ENCODE results near the gene ABR.
A peak's percentile ranks its signal among the peaks of the same experiment; 100 is the strongest.

Gene ABR

GRCh38 chr17:1179818-1180742, at the start of gene ABR:
TSS of gene ABR (minus strand) at chr17:1179981. CDS start at chr17:1179727, 254 bp downstream.
- Histone ChIP-seq H2AFZ (ENCODE audit: low read depth, low read length) (peak within 1 kb of the TSS; percentile 81), H3K9me3 (ENCODE audit: low read length) (no peaks in the 10 kb centered on the region), H3K27me3 (ENCODE audit: insufficient read depth, low read length) (peaks cover 13% of the 10 kb centered on the region), H3K4me1 (ENCODE audit: insufficient read depth, low read length) (peaks cover 21% of the 10 kb centered on the region), H3K4me3 (ENCODE audit: low read length) (peak within 1 kb of the TSS; percentile 84), H3K36me3 (ENCODE audit: insufficient read depth, low read length) (no peaks in the 10 kb centered on the region)

- peak overlapping the region; percentile 98 for H2AFZ ChIP-seq (ENCODE audit: low read depth, low read length)
- H3K9me3 ChIP-seq (ENCODE audit: low read length), result peaks cover 6% of the 10 kb centered on the region
- H3K27me3 ChIP-seq (ENCODE audit: insufficient read depth, low read length), result peaks cover 56% of the 10 kb centered on the region
- H3K4me3 ChIP-seq (ENCODE audit: low read length), result peak overlapping the region; percentile 29
- H3K36me3 ChIP-seq (ENCODE audit: insufficient read depth, low read length), result no peaks in the 10 kb centered on the region
- peaks cover 3% of the 10 kb centered on the region for H3K4me1 ChIP-seq (ENCODE audit: insufficient read depth, low read length)
These were observed 49.6 kb upstream of the ABR start for GRCh38 chr17:1229349-1229899.

GRCh38 chr17:1228781-1229348, 49.1 kb upstream of the ABR start:
- no peak overlapping the region for H3K4me3 ChIP-seq (ENCODE audit: low read length)
- H3K4me1 ChIP-seq (ENCODE audit: insufficient read depth, low read length), result peaks cover 3% of the 10 kb centered on the region
- H3K36me3 ChIP-seq (ENCODE audit: insufficient read depth, low read length), result no peaks in the 10 kb centered on the region

GRCh38 chr17:1227917-1228780, 48.4 kb upstream of the ABR start:
- H3K27me3 ChIP-seq (ENCODE audit: insufficient read depth, low read length), result peaks cover 60% of the 10 kb centered on the region

More at GRCh38 chr17:1228781-1229348, 49.1 kb upstream of the ABR start:
- Histone ChIP-seq H3K9me3 (ENCODE audit: low read length) (peaks cover 6% of the 10 kb centered on the region), H2AFZ (ENCODE audit: low read depth, low read length) (peak overlapping the region; percentile 98), H3K27me3 (ENCODE audit: insufficient read depth, low read length) (peaks cover 56% of the 10 kb centered on the region)

GRCh38 chr17:1227365-1227764, 47.6 kb upstream of the ABR start:
- no peak overlapping the region for H2AFZ ChIP-seq (ENCODE audit: low read depth, low read length)
- no peak overlapping the region for H3K4me3 ChIP-seq (ENCODE audit: low read length)
- peaks cover 6% of the 10 kb centered on the region for H3K9me3 ChIP-seq (ENCODE audit: low read length)
- H3K36me3 ChIP-seq (ENCODE audit: insufficient read depth, low read length), result no peaks in the 10 kb centered on the region
- H3K27me3 ChIP-seq (ENCODE audit: insufficient read depth, low read length), result peaks cover 55% of the 10 kb centered on the region
- peaks cover 3% of the 10 kb centered on the region for H3K4me1 ChIP-seq (ENCODE audit: insufficient read depth, low read length)

More at GRCh38 chr17:1227917-1228780, 48.4 kb upstream of the ABR start:
- Histone ChIP-seq H2AFZ (ENCODE audit: low read depth, low read length) (no peak overlapping the region), H3K4me3 (ENCODE audit: low read length) (no peak overlapping the region), H3K9me3 (ENCODE audit: low read length) (peaks cover 6% of the 10 kb centered on the region), H3K36me3 (ENCODE audit: insufficient read depth, low read length) (no peaks in the 10 kb centered on the region), H3K4me1 (ENCODE audit: insufficient read depth, low read length) (peaks cover 3% of the 10 kb centered on the region)

GRCh38 chr17:1226308-1226707, 46.5 kb upstream of the ABR start:
- H3K36me3 ChIP-seq (ENCODE audit: insufficient read depth, low read length), result no peaks in the 10 kb centered on the region
- no peak overlapping the region for H2AFZ ChIP-seq (ENCODE audit: low read depth, low read length)
- peaks cover 3% of the 10 kb centered on the region for H3K4me1 ChIP-seq (ENCODE audit: insufficient read depth, low read length)
- peaks cover 45% of the 10 kb centered on the region for H3K27me3 ChIP-seq (ENCODE audit: insufficient read depth, low read length)
- no peak overlapping the region for H3K4me3 ChIP-seq (ENCODE audit: low read length)
- peaks cover 4% of the 10 kb centered on the region for H3K9me3 ChIP-seq (ENCODE audit: low read length)

GRCh38 chr17:1224330-1224729, 44.5 kb upstream of the ABR start:
- Histone ChIP-seq H3K27me3 (ENCODE audit: insufficient read depth, low read length) (peaks cover 33% of the 10 kb centered on the region), H2AFZ (ENCODE audit: low read depth, low read length) (no peak overlapping the region), H3K36me3 (ENCODE audit: insufficient read depth, low read length) (no peaks in the 10 kb centered on the region), H3K9me3 (ENCODE audit: low read length) (peaks cover 3% of the 10 kb centered on the region), H3K4me1 (ENCODE audit: insufficient read depth, low read length) (peaks cover 3% of the 10 kb centered on the region), H3K4me3 (ENCODE audit: low read length) (no peak overlapping the region)

- H3K36me3 ChIP-seq (ENCODE audit: insufficient read depth, low read length), result no peaks in the 10 kb centered on the region
- no peak overlapping the region for H3K4me3 ChIP-seq (ENCODE audit: low read length)
- H3K4me1 ChIP-seq (ENCODE audit: insufficient read depth, low read length), result peaks cover 3% of the 10 kb centered on the region
- H2AFZ ChIP-seq (ENCODE audit: low read depth, low read length), result no peak overlapping the region
- peaks cover 28% of the 10 kb centered on the region for H3K27me3 ChIP-seq (ENCODE audit: insufficient read depth, low read length)
- H3K9me3 ChIP-seq (ENCODE audit: low read length), result peaks cover 3% of the 10 kb centered on the region
These were observed 43.9 kb upstream of the ABR start for GRCh38 chr17:1223662-1224061.

- peaks cover 17% of the 10 kb centered on the region for H3K27me3 ChIP-seq (ENCODE audit: insufficient read depth, low read length)
- no peak overlapping the region for H2AFZ ChIP-seq (ENCODE audit: low read depth, low read length)
- no peaks in the 10 kb centered on the region for H3K36me3 ChIP-seq (ENCODE audit: insufficient read depth, low read length)
- no peaks in the 10 kb centered on the region for H3K9me3 ChIP-seq (ENCODE audit: low read length)
- H3K4me1 ChIP-seq (ENCODE audit: insufficient read depth, low read length), result no peaks in the 10 kb centered on the region
- H3K4me3 ChIP-seq (ENCODE audit: low read length), result no peak overlapping the region
These were observed 42.5 kb upstream of the ABR start for GRCh38 chr17:1222321-1222720.

GRCh38 chr17:1221209-1221608, 41.4 kb upstream of the ABR start:
- no peak overlapping the region for H2AFZ ChIP-seq (ENCODE audit: low read depth, low read length)
- peaks cover 6% of the 10 kb centered on the region for H3K27me3 ChIP-seq (ENCODE audit: insufficient read depth, low read length)
- H3K4me1 ChIP-seq (ENCODE audit: insufficient read depth, low read length), result peaks cover 9% of the 10 kb centered on the region
- H3K4me3 ChIP-seq (ENCODE audit: low read length), result no peak overlapping the region
- H3K9me3 ChIP-seq (ENCODE audit: low read length), result no peaks in the 10 kb centered on the region
- H3K36me3 ChIP-seq (ENCODE audit: insufficient read depth, low read length), result no peaks in the 10 kb centered on the region

- H3K4me1 ChIP-seq (ENCODE audit: insufficient read depth, low read length), result peaks cover 11% of the 10 kb centered on the region
- H3K9me3 ChIP-seq (ENCODE audit: low read length), result no peaks in the 10 kb centered on the region
- H3K27me3 ChIP-seq (ENCODE audit: insufficient read depth, low read length), result peaks cover 4% of the 10 kb centered on the region
- no peak overlapping the region for H2AFZ ChIP-seq (ENCODE audit: low read depth, low read length)
- no peaks in the 10 kb centered on the region for H3K36me3 ChIP-seq (ENCODE audit: insufficient read depth, low read length)
- no peak overlapping the region for H3K4me3 ChIP-seq (ENCODE audit: low read length)
These were observed 40.6 kb upstream of the ABR start for GRCh38 chr17:1220346-1220745.

GRCh38 chr17:1217089-1217385, 37.3 kb upstream of the ABR start:
- H3K27me3 ChIP-seq (ENCODE audit: insufficient read depth, low read length), result no peaks in the 10 kb centered on the region

More at GRCh38 chr17:1217089-1217385, 37.3 kb upstream of the ABR start:
- no peaks in the 10 kb centered on the region for H3K36me3 ChIP-seq (ENCODE audit: insufficient read depth, low read length)
- no peaks in the 10 kb centered on the region for H3K9me3 ChIP-seq (ENCODE audit: low read length)
- peaks cover 11% of the 10 kb centered on the region for H3K4me1 ChIP-seq (ENCODE audit: insufficient read depth, low read length)
- no peak overlapping the region for H3K4me3 ChIP-seq (ENCODE audit: low read length)
- no peak overlapping the region for H2AFZ ChIP-seq (ENCODE audit: low read depth, low read length)
